ENCODE results near the gene KIF13A.
"Not testable (repeated sequence)": the region's sequence is repeated elsewhere in the genome, so short reads cannot be mapped to it uniquely, and the experiment has no call there.

Gene KIF13A

GRCh38 chr6:17987447-17987696, at the start of gene KIF13A:
KIF13A (minus strand) TSS chr6:17987635; CDS start chr6:17987463, 172 bp downstream.
- no peak for DNase-seq (ENCODE audit: low read depth in 2 of 2)

GRCh38 chr6:18036781-18037180, 49.3 kb upstream of the KIF13A start:
- no peak for DNase-seq (ENCODE audit: low read depth in 2 of 2)

DNA sequence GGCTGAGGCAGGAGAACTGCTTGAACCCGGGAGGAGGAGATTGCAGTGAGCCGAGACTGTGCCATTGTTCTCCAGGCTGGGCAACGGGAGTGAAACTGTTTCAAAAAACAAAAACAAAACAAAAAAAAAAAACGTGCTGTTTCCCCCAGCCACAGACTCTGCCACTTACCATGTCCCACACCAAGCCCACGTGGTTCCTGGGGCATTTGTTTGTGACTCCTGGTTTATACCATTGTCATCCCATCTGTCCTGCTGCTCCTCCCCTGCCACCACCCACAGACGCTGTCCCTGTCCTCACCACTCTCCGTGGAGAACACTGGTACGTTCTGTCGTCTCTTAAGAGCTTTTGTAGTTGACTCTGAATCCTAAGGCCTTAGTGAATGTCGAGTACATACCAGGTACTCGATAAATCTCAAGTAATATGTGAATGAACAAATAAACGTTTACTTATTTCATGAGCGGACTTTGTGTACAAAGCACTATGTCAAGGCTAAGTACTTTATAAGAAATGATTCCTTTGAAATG, 48.0 kb upstream of the KIF13A start:
- no peak for DNase-seq (ENCODE audit: low read depth in 2 of 2)

DNA sequence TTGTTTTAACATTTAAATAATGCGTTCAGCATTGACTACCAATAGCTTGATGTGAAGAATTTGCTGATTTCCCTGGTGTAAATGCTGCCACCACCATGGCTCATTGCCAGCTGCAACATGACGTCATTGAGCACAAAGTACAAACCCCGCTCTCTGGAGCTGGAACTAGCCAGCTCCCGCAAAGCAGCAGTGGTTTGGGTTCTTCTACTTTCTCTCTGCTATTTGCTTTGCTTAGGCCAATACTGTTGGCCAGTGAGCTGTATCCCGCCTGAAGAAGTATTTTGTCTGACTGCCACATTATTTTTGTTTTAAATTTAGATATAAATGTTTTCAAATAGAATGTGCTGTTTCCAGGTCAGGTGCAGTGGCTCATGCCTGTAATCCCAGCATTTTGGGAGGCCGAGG, 47.4 kb upstream of the KIF13A start:
- DNase-seq (ENCODE audit: low read depth in 2 of 2), result no peak

DNA sequence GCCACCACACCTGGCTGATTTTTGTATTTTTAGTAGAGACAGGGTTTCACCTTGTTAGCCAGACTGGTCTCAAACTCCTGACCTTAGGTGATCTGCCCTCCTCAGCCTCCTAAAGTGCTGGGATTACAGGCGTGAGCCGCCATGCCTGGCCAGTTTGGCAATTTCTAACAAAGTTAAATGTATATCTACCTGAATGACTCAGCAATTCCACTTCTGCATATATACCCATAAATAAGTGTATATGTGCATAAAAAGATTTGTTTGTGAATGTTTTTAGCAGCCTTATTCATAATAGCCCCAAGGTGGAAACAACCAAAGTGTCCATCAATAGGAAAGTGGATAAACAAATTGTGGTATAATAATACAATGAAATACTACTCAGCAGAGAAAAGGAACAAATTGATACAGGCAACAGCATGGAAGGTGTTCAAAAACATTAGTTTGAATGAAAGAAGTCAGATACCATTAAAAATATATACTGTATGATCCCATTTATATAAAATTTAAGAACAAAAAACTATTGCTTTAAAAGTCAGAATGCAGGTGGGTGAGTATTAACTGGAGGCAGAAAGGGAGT, 44.3 kb upstream of the KIF13A start:
- no peak for DNase-seq (ENCODE audit: low read depth in 2 of 2)

DNA sequence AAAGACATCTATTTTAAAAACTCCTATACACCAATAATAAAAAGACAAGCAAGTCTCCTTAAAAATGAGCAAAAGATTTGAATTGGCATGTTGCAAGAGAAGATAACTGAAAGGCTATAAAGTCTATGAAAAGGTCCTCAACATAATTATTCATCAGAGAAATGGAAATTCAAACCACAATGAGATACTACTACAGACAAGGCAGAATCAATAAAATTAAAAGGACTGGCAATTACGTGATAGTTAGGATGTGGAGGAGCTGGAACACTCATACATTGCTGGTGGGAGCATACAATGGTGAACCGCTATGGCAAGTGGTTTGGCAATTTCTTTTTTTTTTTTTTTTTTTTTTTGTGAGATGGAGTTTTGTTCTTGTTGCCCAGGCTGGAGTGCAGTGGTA, 43.8 kb upstream of the KIF13A start:
- no peak for DNase-seq (ENCODE audit: low read depth in 2 of 2)

DNA sequence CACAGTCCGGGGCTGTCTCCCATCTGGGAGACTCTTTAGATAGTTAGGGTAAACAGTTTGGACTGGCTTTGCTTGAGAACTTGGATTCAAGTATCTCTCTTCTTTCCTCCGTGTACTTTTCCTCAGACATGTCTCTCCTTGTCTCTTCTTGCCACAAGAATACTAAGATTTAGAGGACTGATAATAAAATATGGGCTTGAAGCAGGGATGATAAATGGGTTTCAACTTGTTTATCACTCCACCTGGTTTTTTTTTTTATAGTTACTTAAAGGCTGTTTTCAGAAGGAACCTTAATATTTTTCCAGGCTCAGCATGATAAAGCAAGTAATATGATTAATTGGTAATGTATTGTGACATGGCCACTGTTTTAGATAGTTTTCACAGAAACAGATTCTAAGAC, 40.9 kb upstream of the KIF13A start:
- no peak for DNase-seq (ENCODE audit: low read depth in 2 of 2)

GRCh38 chr6:18025596-18025995, 38.2 kb upstream of the KIF13A start:
- no peak for DNase-seq (ENCODE audit: low read depth in 2 of 2)

DNA sequence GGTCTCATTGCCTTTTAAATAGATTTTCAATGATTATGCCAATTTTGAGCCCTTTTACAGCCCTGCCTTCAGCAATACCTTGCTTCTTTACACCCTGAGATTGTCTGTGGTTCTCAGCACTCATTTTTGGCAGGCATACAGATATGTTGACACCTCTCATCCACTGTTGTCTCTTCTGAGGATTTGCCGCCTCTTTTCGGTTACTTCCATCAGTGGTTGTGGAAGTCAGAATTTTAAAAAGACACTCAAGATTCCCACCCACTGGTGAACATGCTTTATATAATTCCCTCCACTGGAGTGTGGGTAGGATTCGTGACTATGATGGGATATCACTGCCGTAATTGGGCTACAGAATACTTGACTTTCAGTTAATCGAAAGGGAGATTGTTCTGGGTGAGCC, 37.4 kb upstream of the KIF13A start:
- no peak for DNase-seq (ENCODE audit: low read depth in 2 of 2)

- no peak for DNase-seq (ENCODE audit: low read depth in 2 of 2)
Observed at GRCh38 chr6:18023891-18024290, 36.5 kb upstream of the KIF13A start.

GRCh38 chr6:18022398-18023231, 35.2 kb upstream of the KIF13A start:
- no peak for DNase-seq (ENCODE audit: low read depth in 2 of 2)

GRCh38 chr6:18021166-18021850, 33.9 kb upstream of the KIF13A start:
- DNase-seq (ENCODE audit: low read depth in 2 of 2), result no peak

DNA sequence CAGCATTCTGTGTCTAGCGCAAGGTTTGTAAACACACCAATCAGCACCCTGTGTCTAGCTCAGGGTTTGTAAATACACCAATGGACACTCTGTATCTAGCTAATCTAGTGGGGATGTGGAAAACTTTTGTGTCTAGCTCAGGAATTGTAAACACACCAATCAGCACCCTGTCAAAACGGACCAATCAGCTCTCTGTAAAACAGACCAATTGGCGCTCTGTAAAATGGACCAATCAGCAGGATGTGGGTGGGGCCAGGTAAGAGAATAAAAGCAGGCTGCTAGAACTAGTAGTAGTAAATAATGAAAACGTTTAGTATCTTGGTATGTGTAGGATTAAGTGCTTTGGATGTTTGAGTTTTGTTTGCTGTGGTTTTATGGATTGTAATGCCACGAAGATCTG, 33.1 kb upstream of the KIF13A start:
- not testable (repeated sequence) for DNase-seq (ENCODE audit: low read depth in 2 of 2)

DNA sequence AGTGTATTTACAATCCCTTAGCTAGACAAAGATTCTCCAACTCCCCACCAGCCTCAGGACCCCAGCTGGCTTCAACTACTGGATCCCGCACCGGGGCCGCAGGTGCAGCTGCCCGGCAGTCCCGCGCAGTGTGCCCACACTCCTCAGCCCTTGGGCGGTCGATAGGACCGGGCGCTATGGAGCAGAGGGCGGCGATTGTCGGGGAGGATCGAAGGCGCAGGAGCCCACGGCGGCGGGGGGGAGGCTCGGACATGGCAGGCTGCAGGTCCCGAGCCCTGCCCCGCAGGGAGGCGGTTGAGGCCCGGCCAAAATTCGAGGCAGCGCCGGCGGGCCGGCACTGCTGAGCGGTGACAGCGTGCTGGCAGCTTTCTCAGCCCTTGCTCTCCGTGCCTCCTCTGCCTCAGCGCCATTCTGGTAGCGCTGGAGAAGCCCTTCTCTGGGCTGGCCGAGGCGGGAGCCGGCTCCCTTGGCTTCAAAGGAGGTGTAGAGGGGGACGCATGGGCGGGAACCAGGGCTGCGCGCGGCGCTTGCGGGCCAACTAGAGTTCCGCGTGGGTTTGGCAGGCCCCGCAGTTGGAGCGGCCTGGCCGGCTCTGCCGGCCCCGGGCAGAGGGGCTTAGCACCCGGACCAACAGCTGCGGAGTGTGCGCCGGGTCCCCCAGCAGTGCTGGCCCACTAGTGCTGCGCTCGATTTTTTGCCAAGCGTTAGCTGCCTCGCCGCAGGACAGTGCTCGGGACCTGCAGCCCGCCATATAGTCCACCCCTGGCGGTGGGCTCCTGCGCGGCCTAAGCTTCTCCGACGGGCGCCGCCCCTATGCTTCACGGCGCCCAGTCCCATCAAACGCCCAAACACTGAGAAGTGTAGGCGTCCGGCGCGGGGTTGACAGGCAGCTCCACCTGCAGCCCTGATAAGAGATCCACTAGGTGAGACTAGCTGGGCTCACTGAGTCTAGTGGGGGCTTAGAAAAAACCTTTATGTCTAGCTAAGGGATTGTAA, 32.4 kb upstream of the KIF13A start:
- DNase-seq (ENCODE audit: low read depth in 2 of 2), result no peak

- not testable (repeated sequence) for DNase-seq (ENCODE audit: low read depth in 2 of 2)
Observed at GRCh38 chr6:18019133-18019532, 31.7 kb upstream of the KIF13A start.

GRCh38 chr6:18016698-18017097, 29.3 kb upstream of the KIF13A start:
- DNase-seq (ENCODE audit: low read depth in 2 of 2), result no peak

GRCh38 chr6:18016133-18016532, 28.7 kb upstream of the KIF13A start:
- DNase-seq (ENCODE audit: low read depth in 2 of 2), result no peak

DNA sequence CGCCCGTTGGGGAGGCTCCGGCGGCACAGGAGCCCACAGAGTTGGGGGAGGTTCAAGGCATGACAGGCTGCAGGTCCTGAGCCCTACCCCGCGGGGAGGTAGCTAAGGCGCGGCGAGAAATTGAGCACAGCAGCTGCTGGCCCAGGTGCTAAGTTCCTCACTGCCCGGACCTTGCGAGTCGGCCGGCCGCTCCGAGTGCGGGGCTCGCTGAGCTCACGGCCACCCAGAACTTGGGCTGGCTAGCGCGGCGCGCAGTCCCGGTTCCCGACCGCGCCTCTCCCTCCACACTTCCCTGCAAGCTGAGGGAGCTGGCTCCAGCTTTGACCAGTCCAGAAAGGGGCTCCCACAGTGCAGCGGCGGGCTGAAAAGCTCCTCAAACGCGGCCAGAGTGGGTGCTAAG, 23.9 kb upstream of the KIF13A start:
- no peak for DNase-seq (ENCODE audit: low read depth in 2 of 2)

GRCh38 chr6:18010540-18010939, 23.1 kb upstream of the KIF13A start:
- DNase-seq (ENCODE audit: low read depth in 2 of 2), result not testable (repeated sequence)

- DNase-seq (ENCODE audit: low read depth in 2 of 2), result no peak
Observed at GRCh38 chr6:18004256-18004985, 17.0 kb upstream of the KIF13A start.

DNA sequence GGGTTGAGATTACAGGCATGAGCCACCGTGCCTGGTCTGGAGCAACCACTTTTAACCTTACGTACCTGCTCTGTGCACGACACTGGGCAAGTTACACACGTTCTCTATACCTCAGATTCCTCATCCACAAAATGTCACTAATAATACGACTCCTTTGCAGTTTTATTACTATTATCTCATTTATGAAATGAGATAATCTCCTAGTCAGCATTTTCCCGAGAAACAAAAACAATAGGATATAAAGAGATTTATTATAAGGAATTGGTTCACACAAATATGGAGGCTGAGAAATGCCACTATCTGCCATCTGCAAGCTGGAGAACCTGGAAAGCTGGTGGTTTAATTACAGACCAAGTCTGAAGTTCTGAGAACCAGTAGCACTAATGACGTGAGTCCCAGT, 12.0 kb upstream of the KIF13A start:
- no peak for DNase-seq (ENCODE audit: low read depth in 2 of 2)

Measured in activated CD8-positive, alpha-beta memory T cell treated with anti-CD3 and anti-CD28 coated beads for 4 hours (primary cell).